Duodenal mucosa (tissue), 2 donors: ENCODE measurements around the gene GADL1.

ENCODE experiments used
- H3K27ac ChIP-seq: one replicate; pipeline ENCODE4 v1.7.0; 2013; ENCODE audit warnings: low read depth, low read length
- H3K27me3 ChIP-seq, 2 donors: one replicate each; pipeline ENCODE4 v1.7.0; 2013; ENCODE audit warnings: low read length in 2 of 2, control low read depth in 1 of 2; ENCODE audit not compliant: insufficient read depth in 2 of 2, control insufficient read depth in 1 of 2
- H3K36me3 ChIP-seq, 2 donors: one replicate each; pipeline ENCODE4 v1.7.0; 2013; ENCODE audit warnings: low read length in 2 of 2, control low read depth in 1 of 2; ENCODE audit not compliant: insufficient read depth in 2 of 2, control insufficient read depth in 1 of 2
- H3K4me1 ChIP-seq, 2 donors: one replicate each; pipeline ENCODE4 v1.7.0; 2013; ENCODE audit warnings: low read length in 2 of 2, control low read depth in 1 of 2; ENCODE audit not compliant: insufficient read depth in 2 of 2, control insufficient read depth in 1 of 2
- H3K4me3 ChIP-seq, 2 donors: one replicate each; pipeline ENCODE4 v1.7.0; 2013; ENCODE audit warnings: low read length in 2 of 2, low read depth in 1 of 2
- H3K9ac ChIP-seq, 2 donors: one replicate each; pipeline ENCODE4 v1.7.0; 2013; ENCODE audit warnings: low read length in 2 of 2, low read depth in 1 of 2
- H3K9me3 ChIP-seq, 2 donors: one replicate each; pipeline ENCODE4 v1.7.0; 2013; ENCODE audit warnings: low read length in 2 of 2, control low read depth in 1 of 2; ENCODE audit not compliant: control insufficient read depth in 1 of 2

GADL1 gene

DNA sequence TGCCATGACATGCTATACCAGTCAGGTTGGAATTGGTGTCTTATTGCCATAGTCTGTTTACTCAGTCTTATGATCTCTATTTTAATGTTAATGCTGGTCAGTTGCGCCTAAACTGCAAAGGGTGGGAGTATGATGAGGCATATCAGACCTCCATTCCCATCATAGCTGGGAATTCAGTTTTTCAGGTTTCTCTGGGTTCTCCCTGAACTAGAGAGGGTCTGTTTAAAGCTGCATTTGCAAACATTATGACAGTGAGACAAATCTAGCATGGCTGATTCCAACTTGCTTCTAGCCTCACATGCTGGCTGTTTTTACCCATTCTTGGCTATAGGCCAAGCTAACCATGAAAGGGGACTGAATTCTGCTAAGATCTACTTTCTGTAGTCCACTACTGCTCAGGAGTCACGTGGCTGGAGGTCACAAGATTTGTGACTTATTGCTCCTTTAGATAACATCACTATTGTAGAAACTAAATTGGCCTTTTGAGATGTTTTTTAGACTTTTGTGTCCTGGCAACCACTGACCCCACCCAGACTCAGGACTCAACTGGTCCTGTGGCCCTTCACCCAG lies 191.5 kb downstream of the GADL1 start:
- H3K27ac ChIP-seq, result no peak overlapping the region
- H3K9ac ChIP-seq, result no peak overlapping the region

DNA sequence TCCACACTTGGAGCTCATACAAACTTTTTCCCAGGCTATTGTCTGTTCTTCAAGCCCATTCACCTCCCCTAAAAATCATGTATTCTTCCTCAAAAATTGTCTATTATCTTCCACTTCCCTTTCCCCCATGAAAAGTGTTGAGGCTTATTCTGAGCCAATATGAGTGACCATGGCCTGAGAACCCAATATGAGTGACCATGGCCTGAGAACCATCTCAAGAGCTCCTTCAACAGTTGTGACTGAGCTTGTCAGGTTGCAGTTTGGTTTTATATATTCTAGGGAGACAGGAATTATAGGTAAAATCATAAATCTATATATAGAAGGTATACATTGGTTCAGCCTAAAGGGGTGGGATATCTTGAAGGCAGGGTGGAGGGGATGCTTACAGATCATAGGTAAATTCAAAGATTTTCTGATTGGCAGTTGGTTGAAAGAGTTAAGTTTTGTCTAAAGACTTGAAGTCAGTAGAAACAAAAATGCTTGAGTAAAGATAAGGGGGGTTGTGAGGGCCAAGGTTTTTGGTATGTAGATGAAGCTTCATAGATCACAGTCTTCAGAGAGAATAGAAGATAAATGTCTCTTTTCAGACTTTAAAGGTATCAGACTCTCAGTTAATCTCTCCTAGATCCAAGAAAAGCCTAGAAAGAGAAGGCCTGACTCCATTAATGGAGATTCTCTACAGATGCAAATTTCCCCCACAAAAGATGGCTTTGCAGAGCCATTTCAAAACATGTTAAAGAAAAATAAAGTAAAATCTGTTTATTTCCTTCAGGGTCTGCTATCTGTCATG lies 192.2 kb downstream of the GADL1 start:
- no peak overlapping the region for H3K9ac ChIP-seq
- H3K4me3 ChIP-seq, result no peak overlapping the region
- H3K9me3 ChIP-seq, result peaks cover 6 to 10% of the 10 kb centered on the region in 2 donors
- no peaks in the 10 kb centered on the region for H3K36me3 ChIP-seq
- no peaks in the 10 kb centered on the region for H3K27me3 ChIP-seq
- H3K27ac ChIP-seq, result no peak overlapping the region
- H3K4me1 ChIP-seq, result no peaks in the 10 kb centered on the region

More for the DNA sequence above, 191.5 kb downstream of the GADL1 start:
- Histone ChIP-seq H3K36me3 (no peaks in the 10 kb centered on the region), H3K27me3 (no peaks in the 10 kb centered on the region), H3K4me1 (no peaks in the 10 kb centered on the region), H3K9me3 (peaks cover 6 to 10% of the 10 kb centered on the region in 2 donors), H3K4me3 (no peak overlapping the region)

- Histone ChIP-seq H3K9me3 (peaks cover 6 to 10% of the 10 kb centered on the region in 2 donors), H3K9ac (no peak overlapping the region), H3K4me1 (no peaks in the 10 kb centered on the region), H3K27me3 (no peaks in the 10 kb centered on the region), H3K36me3 (peaks cover 3 to 7% of the 10 kb centered on the region in 2 donors), H3K27ac (no peak overlapping the region), H3K4me3 (no peak overlapping the region)
Measured at GRCh38 chr3:30700702-30701321, 193.6 kb downstream of the GADL1 start.

GRCh38 chr3:30699927-30700326 lies 194.5 kb downstream of the GADL1 start:
- Histone ChIP-seq H3K27ac (no peak overlapping the region), H3K27me3 (no peaks in the 10 kb centered on the region), H3K4me1 (no peaks in the 10 kb centered on the region), H3K9ac (no peak overlapping the region), H3K4me3 (no peak overlapping the region), H3K9me3 (peaks cover 6 to 10% of the 10 kb centered on the region in 2 donors), H3K36me3 (peaks cover 10 to 14% of the 10 kb centered on the region in 2 donors)

GRCh38 chr3:30698549-30698948 lies 195.9 kb downstream of the GADL1 start:
- no peaks in the 10 kb centered on the region for H3K27me3 ChIP-seq
- no peak overlapping the region for H3K4me3 ChIP-seq
- H3K9me3 ChIP-seq, result peaks cover 6 to 9% of the 10 kb centered on the region in 2 donors
- H3K36me3 ChIP-seq, result peaks cover 14 to 20% of the 10 kb centered on the region in 2 donors
- no peaks in the 10 kb centered on the region for H3K4me1 ChIP-seq
- no peak overlapping the region for H3K27ac ChIP-seq
- H3K9ac ChIP-seq, result no peak overlapping the region

- Histone ChIP-seq H3K27ac (no peak overlapping the region), H3K4me1 (peaks cover 0 to 3% of the 10 kb centered on the region in 2 donors)
Measured at GRCh38 chr3:30696896-30697295, 197.6 kb downstream of the GADL1 start.

GRCh38 chr3:30696403-30696819 lies 198.1 kb downstream of the GADL1 start:
- H3K27ac ChIP-seq, result no peak overlapping the region
- no peak overlapping the region for H3K9ac ChIP-seq
- H3K36me3 ChIP-seq, result peaks cover 24 to 31% of the 10 kb centered on the region in 2 donors
- no peak overlapping the region for H3K4me3 ChIP-seq
- peaks cover 0 to 3% of the 10 kb centered on the region in 2 donors for H3K4me1 ChIP-seq
- no peaks in the 10 kb centered on the region for H3K27me3 ChIP-seq
- no peaks in the 10 kb centered on the region for H3K9me3 ChIP-seq

More at GRCh38 chr3:30696896-30697295, 197.6 kb downstream of the GADL1 start:
- Histone ChIP-seq H3K9ac (no peak overlapping the region), H3K27me3 (no peaks in the 10 kb centered on the region), H3K4me3 (no peak overlapping the region), H3K9me3 (no peaks in the 10 kb centered on the region), H3K36me3 (peaks cover 24 to 28% of the 10 kb centered on the region in 2 donors)

GRCh38 chr3:30695302-30696061 lies 199.0 kb downstream of the GADL1 start:
- Histone ChIP-seq H3K9me3 (no peaks in the 10 kb centered on the region), H3K27ac (no peak overlapping the region), H3K36me3 (peaks cover 30 to 40% of the 10 kb centered on the region in 2 donors)

GRCh38 chr3:30694668-30695067 lies 199.8 kb downstream of the GADL1 start:
- Histone ChIP-seq H3K36me3 (peaks cover 33 to 44% of the 10 kb centered on the region in 2 donors), H3K27ac (no peak overlapping the region), H3K4me3 (no peak overlapping the region), H3K27me3 (no peaks in the 10 kb centered on the region), H3K4me1 (peaks cover 8 to 14% of the 10 kb centered on the region in 2 donors), H3K9ac (no peak overlapping the region), H3K9me3 (no peaks in the 10 kb centered on the region)

More at GRCh38 chr3:30695302-30696061, 199.0 kb downstream of the GADL1 start:
- Histone ChIP-seq H3K4me1 (peaks cover 0 to 8% of the 10 kb centered on the region in 2 donors), H3K27me3 (no peaks in the 10 kb centered on the region), H3K9ac (no peak overlapping the region), H3K4me3 (no peak overlapping the region)
